GM19035 (cell line): ENCODE results near the gene SORT1.
"Not testable (repeated sequence)": the region's sequence is repeated elsewhere in the genome, so short reads cannot be mapped to it uniquely, and the experiment has no call there.

Experiments used
- ATAC-seq: cut with Tn5 transposase; IDR thresholded peaks from one replicate; pipeline ENCODE4 v1.9.1; 2021; ENCODE audit not compliant: unreplicated experiment

Gene SORT1

DNA sequence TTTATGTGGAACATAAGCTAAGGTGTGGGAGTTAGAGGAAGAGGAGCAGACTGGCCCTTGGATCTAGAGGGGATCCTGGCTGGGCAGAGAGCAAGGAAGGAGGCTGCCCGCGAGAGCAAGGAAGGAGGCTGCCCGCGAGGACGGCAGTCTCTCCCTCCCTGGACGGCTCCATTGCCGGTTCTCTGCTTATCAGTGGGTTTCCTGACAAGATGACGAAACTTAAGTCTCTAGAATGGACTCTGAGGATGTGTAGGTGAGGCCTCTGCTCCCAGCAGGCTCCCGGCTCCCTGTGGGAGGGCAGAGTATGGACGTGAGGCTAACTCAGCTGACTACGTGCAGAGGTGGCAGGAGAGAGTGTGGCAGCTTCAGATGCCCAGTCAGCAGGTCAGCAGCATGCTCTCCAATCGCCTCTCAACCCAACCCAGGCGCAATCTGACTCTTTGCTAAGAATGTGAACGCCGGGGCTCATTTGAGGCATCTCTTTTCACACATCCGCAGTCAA is 97.0 kb downstream of the SORT1 start:
- ATAC-seq: no peak

DNA sequence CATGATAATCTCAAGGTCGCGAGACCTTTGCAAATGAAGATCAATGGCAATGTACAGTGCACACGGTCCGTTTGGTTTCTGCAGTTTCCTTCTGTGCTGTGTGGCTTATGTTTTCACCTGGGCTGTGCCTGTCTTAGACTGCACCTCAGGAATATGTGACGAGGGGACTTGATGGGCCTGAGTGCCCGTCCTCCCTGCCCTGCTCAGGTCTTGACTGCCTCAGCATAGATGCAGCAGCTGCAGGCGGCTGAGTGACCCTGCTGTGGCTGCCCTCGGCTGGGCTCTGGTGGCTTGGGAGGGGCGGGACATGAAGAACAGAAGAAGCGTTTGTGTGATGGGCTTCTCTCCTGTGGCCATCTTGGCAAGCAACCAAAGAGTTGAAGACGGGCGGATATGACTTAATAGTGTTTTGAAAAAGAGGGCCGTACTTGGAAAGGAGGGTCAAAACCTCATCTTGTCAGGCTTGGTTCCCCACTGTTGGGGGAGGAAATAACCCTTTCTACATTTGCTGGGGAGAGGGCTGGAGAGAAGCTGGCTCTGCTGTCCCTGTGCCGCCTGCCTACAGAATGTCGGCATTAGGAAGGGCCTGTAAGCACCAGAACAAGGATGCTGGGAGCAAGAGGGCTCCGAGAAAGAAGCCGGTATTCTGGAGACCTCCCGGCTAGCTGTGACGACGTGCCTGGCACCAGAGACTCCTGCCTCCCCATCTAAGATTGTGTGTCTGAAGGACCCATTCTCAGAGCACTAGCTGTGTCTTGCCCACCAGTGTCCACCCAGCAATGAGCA is 98.0 kb downstream of the SORT1 start:
- ATAC-seq: no peak

DNA sequence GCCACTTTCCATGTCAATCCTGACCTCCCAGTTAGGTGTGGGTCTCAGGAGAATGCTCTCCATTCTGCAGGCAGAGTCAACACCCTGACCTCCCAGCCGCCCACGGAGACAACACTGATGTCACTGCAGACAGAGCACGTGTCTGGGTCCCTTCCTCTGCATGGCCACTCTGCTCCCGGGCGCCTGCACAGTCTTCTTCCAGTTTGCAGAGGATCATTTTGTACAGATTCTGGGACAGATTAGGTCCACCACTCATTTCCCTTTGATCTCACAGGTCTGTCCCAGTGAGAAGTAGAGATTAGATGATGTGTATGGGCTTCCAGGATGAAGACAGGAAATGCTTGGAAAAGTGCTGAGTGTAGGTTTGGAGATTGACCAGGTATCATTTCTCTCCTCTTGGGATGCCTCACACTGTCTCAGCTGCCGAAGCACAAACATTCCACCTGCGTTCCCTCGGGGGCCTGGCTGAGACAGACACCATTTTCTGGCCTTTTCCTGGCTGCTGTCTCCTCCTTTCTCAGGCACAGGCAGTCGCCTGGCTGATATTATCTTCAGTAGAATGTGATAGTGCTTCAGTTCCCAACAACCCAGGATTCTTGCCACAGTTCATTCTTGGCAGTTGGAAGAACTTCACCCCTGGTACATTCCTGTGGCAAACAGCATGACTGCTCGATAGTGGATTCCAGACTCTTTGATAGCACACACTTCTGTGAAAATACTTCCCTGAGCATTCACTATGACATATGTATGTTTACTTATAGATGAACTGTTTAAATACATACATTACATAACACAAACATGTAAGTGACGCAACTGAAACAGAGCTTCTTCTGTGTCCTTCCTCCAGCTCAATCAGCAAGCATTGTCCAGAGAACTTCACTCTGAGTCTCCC is 98.8 kb downstream of the SORT1 start:
- no peak for ATAC-seq

DNA sequence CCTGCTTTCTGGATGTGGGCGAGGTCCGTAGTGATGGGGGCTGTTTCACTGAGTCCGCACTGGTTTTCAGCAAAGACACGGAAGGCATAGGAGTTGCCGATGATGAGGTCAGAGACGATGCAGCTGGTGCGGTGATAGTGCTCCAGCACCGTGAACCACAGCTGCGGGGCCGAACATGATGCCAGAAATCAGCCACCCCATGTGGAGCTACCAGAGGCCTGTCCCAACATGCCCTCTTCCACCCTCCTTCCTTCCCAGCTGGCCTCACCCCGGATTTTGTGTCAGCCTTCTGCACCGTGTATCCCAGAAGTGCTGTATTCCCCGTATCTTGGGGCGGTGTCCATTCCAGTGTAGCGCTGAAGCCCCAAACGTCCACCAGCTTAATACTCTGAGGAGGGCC is 100.9 kb downstream of the SORT1 start:
- ATAC-seq: no peak

DNA sequence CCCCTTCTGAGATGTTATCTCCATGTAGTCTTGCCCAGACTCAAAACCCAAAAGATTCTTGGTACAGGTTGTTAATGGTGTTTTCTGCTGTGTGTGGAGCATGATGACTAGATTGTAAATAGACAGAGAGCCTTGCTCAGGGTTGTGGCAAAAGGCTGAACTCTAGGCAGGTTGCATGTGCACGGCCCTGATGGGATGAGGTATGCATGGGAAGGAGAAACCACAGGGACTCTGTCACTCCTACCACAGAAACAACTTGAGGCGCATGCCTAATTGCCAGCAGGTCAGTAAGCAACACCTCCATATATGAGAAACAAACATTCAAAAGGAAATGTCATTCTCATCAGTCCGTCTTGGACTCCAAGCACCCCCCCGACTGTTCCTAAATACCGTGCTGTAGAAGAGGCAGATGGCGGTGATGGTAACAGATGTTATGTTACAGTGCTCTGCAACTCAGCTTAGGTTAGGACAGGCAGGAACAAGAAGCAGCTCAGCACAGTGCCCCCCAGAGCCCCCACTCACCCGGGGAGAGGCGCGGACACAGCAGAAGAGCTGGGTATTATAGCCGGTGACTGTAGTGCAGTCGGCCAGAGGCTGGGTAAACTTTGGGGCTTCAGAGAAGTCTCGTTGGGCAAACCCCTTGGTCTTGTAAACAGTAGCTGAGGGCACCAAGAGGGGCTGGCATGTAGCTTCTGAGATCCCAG is 101.9 kb downstream of the SORT1 start:
- no peak for ATAC-seq

DNA sequence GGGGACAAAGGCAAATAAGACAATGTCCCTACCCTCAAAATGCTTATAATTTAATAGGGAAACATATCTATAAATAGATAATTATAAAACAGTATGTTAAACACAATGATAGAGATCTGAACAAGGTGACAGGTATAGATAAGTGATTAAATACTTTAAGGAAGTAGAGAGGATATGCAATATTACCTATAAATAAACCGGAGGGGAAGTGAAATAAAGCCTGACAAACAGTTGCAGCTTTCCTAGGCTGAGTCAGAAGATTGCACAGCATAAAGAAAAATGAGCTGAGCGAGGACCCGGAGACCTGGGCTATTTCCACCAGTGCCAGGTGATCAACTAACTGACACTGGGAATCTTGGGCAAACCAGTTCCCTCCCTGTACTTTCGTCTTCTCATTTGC is 103.2 kb downstream of the SORT1 start:
- ATAC-seq: no peak

DNA sequence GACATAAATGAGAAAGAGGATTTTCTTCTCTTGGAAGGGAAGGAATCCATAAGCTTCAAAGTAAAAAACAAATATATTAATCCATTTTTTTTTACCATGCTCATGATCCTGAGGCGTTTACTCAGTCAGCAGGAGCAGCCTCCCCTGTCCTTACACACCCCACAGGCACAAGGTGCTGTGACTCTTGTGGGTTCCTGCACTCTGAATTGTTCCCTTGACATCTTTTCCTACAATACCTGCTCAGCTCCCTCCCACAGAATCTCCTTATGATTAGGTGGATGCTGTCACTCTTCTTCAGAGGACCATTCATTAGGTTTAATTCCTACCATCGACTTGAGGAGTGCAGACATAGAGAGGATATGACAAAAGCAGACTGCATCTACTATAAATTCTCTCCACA is 104.7 kb downstream of the SORT1 start:
- ATAC-seq: no peak

DNA sequence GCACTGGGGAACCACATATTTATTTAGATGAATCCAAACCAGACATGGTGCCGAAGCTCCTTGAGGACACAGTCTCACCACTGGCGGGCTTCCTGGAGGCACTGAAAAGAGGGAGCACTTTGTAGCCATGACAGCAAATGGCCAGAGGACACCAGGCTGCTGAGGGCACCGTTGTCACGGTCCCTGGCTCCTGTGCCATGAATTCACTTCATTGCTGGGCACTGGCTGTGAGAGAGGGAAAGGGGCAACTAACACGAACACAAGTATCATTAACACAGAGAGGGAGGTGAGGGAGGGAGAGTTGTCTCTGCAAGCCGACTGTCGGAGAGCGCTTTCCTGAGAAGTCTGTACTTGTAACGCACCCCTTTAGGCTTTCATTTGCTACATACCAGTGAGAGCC is 105.4 kb downstream of the SORT1 start:
- ATAC-seq: no peak

DNA sequence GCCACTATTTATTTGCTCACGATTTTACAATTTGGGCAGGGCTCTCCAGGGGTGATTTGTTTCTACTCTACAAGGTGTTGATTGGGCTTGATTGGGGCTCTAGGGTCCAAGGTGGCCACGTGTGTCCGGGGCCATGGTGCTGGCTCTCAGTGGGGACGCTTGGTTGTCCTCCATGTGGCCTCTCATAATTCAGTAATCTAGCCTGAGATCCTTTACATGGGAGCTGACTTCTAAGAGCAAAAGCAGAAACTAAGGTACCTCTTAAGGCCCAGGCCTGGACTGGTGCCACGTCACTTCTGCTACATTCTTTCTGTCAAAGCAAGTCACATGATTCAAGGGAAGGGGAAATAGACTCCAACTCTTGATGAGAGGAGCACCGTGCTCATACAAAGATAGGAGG is 106.7 kb downstream of the SORT1 start:
- no peak for ATAC-seq

DNA sequence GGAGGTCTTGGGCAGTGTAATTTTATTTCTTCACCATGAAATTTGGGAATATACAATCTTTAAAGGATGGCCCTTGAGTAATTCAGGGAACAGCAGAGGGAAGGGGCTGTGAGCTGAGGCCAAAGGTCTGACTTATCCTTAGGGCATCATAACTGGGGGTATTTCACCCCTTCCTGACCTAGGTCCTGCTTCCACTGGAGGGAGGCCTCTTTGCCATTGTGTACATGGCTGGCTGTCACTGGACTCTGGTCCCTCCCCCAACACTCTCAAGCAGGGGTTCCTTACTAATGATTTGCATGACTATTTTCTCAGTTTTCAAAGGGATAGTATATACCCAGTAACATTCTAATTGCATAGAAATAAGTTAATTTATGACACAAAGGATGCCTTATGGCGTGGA is 107.6 kb downstream of the SORT1 start:
- ATAC-seq: no peak

DNA sequence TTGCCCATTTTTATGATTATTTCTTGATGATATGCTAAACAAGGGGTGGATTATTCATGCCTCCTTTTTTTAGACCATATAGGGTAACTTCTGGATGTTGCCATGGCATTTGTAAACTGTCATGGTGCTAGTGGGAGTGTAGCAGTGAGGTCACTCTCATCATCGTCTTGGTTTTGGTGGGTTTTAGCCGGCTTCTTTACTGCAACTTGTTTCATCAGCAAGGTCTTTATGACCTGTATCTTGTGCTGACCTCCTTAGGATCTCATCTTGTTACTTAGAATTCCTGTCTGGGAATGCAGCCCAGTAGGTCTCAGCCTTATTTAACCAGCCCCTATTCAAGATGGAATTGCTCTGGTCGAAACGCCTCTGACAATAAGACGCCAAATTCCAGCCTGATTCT is 111.0 kb downstream of the SORT1 start:
- not testable (repeated sequence) for ATAC-seq

DNA sequence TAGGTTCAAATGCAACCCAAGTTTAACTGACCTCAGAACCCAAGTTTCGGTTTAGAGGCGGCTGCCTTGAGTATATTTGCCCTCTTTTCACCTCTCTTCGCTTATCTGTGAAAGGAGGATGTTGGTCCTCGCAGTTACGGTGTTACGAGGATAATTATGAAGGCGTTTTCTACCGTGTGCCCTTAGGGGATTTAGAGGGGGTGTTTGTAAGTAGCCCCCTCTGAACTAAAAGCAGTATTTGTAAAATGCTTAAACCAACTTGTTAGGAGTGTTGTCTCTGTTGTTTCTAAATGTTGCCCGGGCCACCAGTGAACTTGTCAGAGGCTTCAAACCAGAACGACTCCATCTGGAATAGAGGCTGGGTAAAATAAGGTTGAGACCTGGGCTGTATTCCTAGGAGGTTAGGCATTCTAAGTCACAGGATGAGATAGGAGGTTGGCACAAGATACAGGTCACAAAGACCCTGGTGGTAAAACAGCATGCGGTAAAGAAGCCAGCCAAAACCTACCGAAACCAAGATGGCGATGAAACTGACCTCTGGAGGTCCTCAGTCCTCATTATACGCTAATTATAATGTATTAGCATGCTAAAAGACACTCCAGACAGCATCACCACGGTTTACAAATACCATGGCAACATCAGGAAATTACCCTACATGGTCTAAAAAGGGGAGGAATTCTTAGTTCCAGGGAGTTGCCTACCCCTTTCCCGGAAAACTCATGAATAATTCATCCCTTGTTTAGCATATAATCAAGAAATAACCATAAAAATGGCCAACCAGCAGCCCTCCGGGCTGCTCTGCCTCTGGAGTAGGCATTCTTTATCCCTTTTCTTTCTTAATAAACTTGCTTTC is 113.7 kb downstream of the SORT1 start:
- no peak for ATAC-seq

DNA sequence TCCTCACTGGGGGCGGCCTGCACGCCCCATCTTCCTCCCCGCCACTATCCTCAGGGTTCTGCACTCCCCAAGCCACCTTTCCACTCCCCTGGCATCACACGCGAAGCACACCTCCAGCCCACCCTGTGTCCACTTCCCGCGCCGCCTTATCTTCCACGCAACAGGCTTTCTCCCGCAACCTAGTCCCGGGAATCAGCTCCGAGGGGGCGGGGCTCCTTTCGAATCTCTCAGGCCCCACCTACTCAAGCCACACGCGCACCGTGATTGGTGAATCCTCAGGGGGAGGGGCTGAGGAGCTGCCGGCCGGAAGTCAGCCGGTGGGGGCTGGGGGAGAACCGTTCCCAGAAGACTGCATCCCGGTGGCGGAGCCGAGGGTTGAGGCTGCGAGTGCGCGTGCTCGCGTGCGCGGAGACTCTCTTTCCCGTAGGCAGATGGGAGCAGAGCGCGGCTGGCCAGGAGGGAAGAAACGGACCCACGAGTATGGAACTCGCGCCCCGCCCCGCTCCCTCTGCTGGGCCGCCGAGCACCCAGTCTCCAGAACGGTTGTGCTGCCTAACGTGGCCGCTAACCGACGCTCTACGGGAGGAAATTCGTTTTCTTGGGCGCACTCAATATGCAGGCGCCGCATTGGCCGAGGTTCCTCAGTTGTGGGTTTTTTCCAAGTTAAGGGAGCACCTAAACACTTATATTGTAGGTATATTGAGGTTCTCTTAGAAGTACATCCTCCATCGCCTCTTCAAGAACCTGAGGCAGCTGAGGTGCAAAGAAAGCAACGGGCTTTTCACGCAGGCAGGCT is 114.6 kb downstream of the SORT1 start, which contains the start of gene PSRC1:
PSRC1 (minus strand) TSS at position 194 of the 796 bp plus-strand sequence.
- ATAC-seq: peak; percentile 96

DNA sequence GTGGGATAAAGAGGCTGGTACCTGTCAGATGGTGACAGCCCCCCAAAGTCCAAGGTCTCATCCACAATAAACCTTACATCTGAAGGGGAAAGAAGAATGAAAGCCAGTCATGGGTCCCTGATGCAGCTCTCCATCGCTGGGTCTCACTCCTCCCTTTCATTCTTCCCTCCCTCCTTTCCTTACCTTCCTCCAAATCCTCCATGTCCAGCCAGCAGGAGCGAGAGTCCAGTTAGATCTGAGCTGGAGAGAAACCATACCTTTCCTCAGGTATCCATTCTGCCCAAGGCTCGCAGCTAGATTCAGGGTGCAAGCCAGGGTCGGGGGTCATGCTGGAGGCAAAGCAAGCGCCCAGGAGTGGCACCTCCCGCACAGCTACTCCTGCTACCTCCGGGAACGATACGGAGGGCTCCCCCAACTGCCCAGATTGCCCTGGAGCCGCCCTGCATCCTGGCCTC is 115.2 kb downstream of the SORT1 start:
- ATAC-seq: no peak

DNA sequence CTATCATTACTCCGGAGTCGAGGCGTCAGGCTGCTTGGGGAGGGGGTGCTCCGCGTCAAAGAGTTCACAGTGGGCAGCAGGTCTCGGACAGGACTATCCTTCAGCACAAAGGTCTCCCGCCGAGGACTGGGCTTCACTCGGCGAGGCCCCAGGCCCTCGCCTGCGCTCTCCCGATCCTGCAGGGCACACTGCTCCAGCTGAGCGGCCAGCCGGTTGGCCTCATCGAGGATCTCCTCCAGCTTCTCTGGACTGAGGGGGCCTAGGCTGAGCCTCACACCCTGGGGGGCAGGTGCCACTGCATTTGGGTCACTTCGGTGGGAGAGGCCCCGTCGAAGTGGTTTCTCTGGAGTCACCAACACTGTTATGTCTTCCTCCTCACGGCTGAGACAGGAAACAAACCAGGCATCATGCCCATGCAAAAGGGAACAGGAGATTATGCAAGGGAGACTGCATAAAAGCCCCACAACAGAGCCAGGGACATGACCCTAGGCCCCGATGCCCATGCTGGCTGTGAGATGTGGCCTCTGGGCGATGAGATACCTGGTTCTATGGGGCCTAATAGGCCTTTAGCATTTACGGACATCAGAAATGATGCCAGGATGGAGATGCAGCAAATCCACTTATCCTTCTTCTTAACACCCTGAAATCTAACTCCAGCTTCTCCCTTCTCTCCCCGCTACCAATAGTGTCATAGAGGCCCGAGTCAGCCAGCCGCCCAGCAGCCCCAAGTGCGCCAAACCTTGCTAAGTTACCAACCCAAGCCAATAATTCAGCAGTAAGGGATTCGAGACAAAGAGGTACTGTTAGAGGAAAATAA is 115.8 kb downstream of the SORT1 start:
- no peak for ATAC-seq

DNA sequence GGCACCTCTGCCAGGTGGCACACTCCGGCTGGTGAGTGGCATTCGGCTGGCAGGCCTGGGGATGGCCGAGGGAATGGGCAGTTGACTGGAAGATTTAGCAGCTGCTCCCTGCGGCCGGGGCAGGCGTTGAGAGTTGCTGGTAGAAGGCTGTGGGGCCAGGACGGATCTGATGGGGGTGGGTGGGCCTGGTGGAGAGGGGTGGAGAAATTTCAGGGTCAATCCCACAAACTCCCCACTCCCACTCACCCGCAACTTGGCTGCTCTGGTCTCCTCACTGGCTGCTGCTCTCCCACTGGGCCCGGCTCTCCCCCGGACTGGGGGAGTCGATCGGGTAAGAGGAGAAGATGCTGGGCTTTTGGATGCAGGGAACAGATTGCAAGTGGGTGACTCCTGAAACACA is 116.9 kb downstream of the SORT1 start:
- ATAC-seq: no peak

DNA sequence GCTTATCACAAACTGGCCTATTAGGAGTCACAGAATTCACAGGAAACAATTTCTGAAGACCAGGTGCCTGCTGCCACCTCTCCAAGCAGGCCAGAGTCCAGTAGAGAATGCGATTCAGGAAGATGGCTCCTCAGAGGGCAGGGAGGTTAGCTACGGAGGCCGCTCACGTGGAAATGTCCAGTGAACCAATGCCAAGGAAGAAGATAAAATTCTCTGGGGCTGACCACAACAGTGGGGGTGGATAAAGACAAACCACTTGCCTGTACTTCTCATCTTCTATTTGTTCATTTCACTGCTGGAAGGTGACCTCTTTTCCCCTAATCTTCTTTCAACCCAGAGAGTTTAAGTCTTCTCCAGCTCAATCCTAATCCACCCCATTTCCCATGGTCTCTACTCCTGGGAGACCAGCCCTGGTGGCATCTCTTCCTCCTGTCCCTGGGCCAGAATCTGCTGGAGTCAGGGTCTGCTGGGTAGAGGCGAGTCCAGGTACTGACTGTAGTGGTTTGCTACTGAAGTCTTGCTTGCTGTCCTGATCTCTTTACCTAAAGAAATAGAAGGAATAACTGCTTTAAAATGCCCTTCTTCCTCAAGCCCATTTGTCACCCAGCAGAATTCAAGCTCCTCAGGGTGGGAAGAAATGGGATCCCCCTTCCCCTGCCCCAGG is 118.0 kb downstream of the SORT1 start:
- ATAC-seq: no peak
